PC-3 (cell line): ENCODE measurements around the gene CA4. TPM values are rescaled to one million over a fixed set of nuclear protein-coding genes. Genes with fewer than 3 reads are reported as not detected.

Experiments used
- ATAC-seq: fragments of 200-7000 bp; cut with Tn5 transposase; 2 replicates; pipeline ENCODE4 v1.9.1; 2020; ENCODE audit warnings: mild to moderate bottlenecking, moderate library complexity
- BruUV-seq: library from RNA; stranded (reverse); fragments of 400-500 nt; replicated peaks from 2 replicates; lab custom pipeline; 2021; lab: Mats Ljungman, UMichigan
- CTCF ChIA-PET: fragments of 300-600 bp; sonication (Branson Sonifier 250); formaldehyde crosslinking; loops from one replicate; lab custom pipeline; 2022; ENCODE audit warnings: antibody characterized with exemption; lab: Charles Lee
- POLR2A ChIA-PET: fragments of 300-600 bp; sonication (Branson Sonifier 250); formaldehyde crosslinking; loops from one replicate; lab custom pipeline; 2022; ENCODE audit warnings: antibody characterized with exemption; ENCODE audit not compliant: unreplicated experiment; lab: Charles Lee
- DNase-seq: peaks from one replicate; pipeline ENCODE4 v3.0.0-alpha.2; 2015
- H2AFZ ChIP-seq: fragments of 300-600 bp; sonication (generic); 2 replicates; pipeline ENCODE4 v1.6.0; 2016; ENCODE audit warnings: antibody characterized with exemption, low read length
- H3F3A ChIP-seq: fragments of 300-600 bp; sonication (generic); one replicate; pipeline ENCODE4 v1.6.0; 2017; ENCODE audit warnings: antibody characterized with exemption, low read length, control low read depth, mild to moderate bottlenecking; ENCODE audit not compliant: unreplicated experiment
- H3K27ac ChIP-seq: fragments of 300-600 bp; sonication (generic); 2 replicates; pipeline ENCODE4 v1.5.1; 2016; ENCODE audit warnings: mild to moderate bottlenecking, low read length
- H3K27me3 ChIP-seq: fragments of 300-600 bp; sonication (generic); 2 replicates; pipeline ENCODE4 v1.6.1; 2016; ENCODE audit warnings: low read length, mixed read lengths
- H3K36me3 ChIP-seq: fragments of 300-600 bp; sonication (generic); 2 replicates; pipeline ENCODE4 v1.6.1; 2016; ENCODE audit warnings: low read depth, mixed run types, low read length, mixed read lengths
- H3K4me1 ChIP-seq: fragments of 300-600 bp; sonication (generic); 2 replicates; pipeline ENCODE4 v1.5.1; 2016; ENCODE audit warnings: low read length; ENCODE audit not compliant: insufficient read depth
- H3K4me2 ChIP-seq: fragments of 300-600 bp; sonication (generic); 2 replicates; pipeline ENCODE4 v1.6.0; 2016; ENCODE audit warnings: low read length
- H3K4me3 ChIP-seq: fragments of 300-600 bp; sonication (generic); 2 replicates; pipeline ENCODE4 v1.5.1; 2016; ENCODE audit warnings: mild to moderate bottlenecking, low read length, mixed read lengths
- H3K79me2 ChIP-seq: fragments of 300-600 bp; sonication (generic); 2 replicates; pipeline ENCODE4 v1.6.1; 2017; ENCODE audit warnings: low read length, mixed read lengths
- H3K9ac ChIP-seq: fragments of 300-600 bp; sonication (generic); 2 replicates; pipeline ENCODE4 v1.6.0; 2016; ENCODE audit warnings: mild to moderate bottlenecking, low read length
- H3K9me2 ChIP-seq: fragments of 300-600 bp; sonication (generic); replicated peaks from 2 replicates; pipeline ENCODE4 v1.6.1; 2016; ENCODE audit warnings: mixed run types, low read length, mixed read lengths
- H3K9me3 ChIP-seq: fragments of 300-600 bp; sonication (generic); 2 replicates; pipeline ENCODE4 v1.6.1; 2016; ENCODE audit warnings: low read length, mixed read lengths
- H4K20me1 ChIP-seq: fragments of 300-600 bp; sonication (generic); 2 replicates; pipeline ENCODE4 v1.6.1; 2016; ENCODE audit warnings: low read length, mixed read lengths
- EZH2 ChIP-seq: fragments of 300-600 bp; sonication (generic); IDR thresholded peaks from one replicate; pipeline ENCODE4 v1.6.1; 2017; ENCODE audit warnings: antibody characterized with exemption, mild to moderate bottlenecking, low read length; ENCODE audit not compliant: unreplicated experiment
- EZH2phosphoT487 ChIP-seq: fragments of 300-600 bp; sonication (generic); IDR thresholded peaks from 2 replicates; pipeline ENCODE4 v1.6.1; 2018; ENCODE audit warnings: mild to moderate bottlenecking, antibody characterized with exemption, low read length, borderline replicate concordance
- intact Hi-C: fragments of 100-400 bp; cut with micrococcal nuclease; formaldehyde crosslinking; loops from 2 replicates; pipeline ENCODE4 v1.9.0; 2023
- total RNA-seq: library from RNA; depleted of rRNA; stranded (reverse); fragments of >200 nt; gene quantifications from 2 replicates; pipeline ENCODE4 v1.2.3, GENCODE V29; 2014
- TF ChIP-seq, protein P1 (sequence below): fragments of 300-600 bp; sonication (generic); conservative IDR thresholded peaks from 2 replicates; pipeline ENCODE4 v1.5.1; 2017; ENCODE audit warnings: antibody characterized with exemption, low read depth, mild to moderate bottlenecking, low read length

The CA4 gene
- total RNA-seq, 1 experiment from 2014 or later, result not detected

DNA sequence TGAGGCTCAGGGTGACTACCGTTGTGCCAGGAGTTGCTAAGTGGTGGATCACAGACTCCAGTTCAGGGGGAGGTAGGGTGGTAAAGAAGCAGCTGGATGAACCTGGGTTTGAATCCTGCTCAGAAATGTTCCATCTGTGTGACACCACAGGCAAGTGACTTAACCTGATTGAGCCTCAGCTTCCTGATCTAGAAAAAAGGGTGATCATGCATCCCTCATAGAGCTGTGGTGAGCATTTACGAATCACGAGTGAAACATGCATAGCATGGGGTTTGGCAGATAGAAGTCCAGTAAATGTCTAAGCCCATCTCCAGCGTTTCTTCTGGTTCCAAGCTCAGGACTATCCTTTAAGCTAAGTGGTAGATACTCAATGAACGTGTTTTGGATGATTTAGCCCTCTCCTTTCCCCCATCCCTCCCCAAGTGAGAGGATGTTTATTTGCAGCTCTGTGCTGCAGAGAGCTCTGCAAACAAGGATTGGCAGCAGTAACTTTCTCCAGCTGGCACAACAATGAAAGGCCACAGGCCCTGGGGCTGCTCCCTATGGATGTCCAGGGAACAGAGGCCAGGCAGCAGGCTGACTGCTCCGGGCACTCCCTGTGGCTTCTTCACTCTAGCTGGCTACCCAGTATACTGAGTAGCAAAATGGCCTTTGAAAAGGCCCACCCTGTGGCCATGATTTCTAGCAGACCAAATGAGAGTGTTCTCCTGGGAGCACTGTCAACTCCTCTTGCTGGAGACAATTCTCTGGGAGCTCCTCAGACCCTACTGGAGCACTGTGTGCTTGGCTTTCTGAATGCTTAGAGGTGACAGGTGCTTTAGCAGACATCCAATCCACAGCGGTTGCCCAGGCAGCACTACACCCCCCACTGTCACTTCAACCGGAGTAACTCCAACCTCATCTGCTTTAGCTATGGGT, 21.3 kb downstream of the CA4 start:
- CTCF ChIA-PET, result no interaction called here
- BruUV-seq, result no TSS peak
- H4K20me1 ChIP-seq, result no peaks in the 10 kb centered on the region
- no peaks in the 10 kb centered on the region for H3K36me3 ChIP-seq
- POLR2A ChIA-PET, result no interaction called here
- no peak overlapping the region for H3K4me3 ChIP-seq
- no peaks in the 10 kb centered on the region for H3K27me3 ChIP-seq
- H3F3A ChIP-seq, result no peaks in the 10 kb centered on the region
- no peak overlapping the region for H3K4me2 ChIP-seq
- ATAC-seq (peak; percentile 36), DNase-seq (no peak)
- no peaks in the 10 kb centered on the region for H3K9me3 ChIP-seq
- H2AFZ ChIP-seq, result no peak overlapping the region
- H3K9me2 ChIP-seq, result no peaks in the 10 kb centered on the region
- H3K27ac ChIP-seq, result no peak overlapping the region
- intact Hi-C loops, result no loop called here
- no peaks in the 10 kb centered on the region for H3K79me2 ChIP-seq
- H3K4me1 ChIP-seq, result peaks cover 12% of the 10 kb centered on the region; the same call in 1 of the 2 replicates
- no peak overlapping the region for H3K9ac ChIP-seq
- TF ChIP-seq EZH2phosphoT487, result no peak
- no peak for TF ChIP-seq EZH2
- TF ChIP-seq, protein P1, sequence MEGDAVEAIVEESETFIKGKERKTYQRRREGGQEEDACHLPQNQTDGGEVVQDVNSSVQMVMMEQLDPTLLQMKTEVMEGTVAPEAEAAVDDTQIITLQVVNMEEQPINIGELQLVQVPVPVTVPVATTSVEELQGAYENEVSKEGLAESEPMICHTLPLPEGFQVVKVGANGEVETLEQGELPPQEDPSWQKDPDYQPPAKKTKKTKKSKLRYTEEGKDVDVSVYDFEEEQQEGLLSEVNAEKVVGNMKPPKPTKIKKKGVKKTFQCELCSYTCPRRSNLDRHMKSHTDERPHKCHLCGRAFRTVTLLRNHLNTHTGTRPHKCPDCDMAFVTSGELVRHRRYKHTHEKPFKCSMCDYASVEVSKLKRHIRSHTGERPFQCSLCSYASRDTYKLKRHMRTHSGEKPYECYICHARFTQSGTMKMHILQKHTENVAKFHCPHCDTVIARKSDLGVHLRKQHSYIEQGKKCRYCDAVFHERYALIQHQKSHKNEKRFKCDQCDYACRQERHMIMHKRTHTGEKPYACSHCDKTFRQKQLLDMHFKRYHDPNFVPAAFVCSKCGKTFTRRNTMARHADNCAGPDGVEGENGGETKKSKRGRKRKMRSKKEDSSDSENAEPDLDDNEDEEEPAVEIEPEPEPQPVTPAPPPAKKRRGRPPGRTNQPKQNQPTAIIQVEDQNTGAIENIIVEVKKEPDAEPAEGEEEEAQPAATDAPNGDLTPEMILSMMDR, result no peak

- Histone ChIP-seq H3K9me2 (no peaks in the 10 kb centered on the region), H3K36me3 (no peaks in the 10 kb centered on the region), H4K20me1 (no peaks in the 10 kb centered on the region), H3K4me1 (peaks cover 12% of the 10 kb centered on the region; the same call in 1 of the 2 replicates), H3K4me3 (no peak overlapping the region), H3F3A (no peaks in the 10 kb centered on the region), H2AFZ (no peak overlapping the region), H3K9ac (no peak overlapping the region), H3K27ac (no peak overlapping the region), H3K4me2 (no peak overlapping the region), H3K79me2 (no peaks in the 10 kb centered on the region), H3K9me3 (no peaks in the 10 kb centered on the region), H3K27me3 (no peaks in the 10 kb centered on the region)
- TF ChIP-seq, protein P1, result no peak
- no peak for TF ChIP-seq EZH2
- no peak for TF ChIP-seq EZH2phosphoT487
- no peak for ATAC-seq
- ChIA-PET POLR2A (no interaction called here), CTCF (no interaction called here)
- no TSS peak for BruUV-seq
- no peak for DNase-seq
- intact Hi-C loops, result no loop called here
Observed at GRCh38 chr17:60171753-60172079, 21.9 kb downstream of the CA4 start.

DNA sequence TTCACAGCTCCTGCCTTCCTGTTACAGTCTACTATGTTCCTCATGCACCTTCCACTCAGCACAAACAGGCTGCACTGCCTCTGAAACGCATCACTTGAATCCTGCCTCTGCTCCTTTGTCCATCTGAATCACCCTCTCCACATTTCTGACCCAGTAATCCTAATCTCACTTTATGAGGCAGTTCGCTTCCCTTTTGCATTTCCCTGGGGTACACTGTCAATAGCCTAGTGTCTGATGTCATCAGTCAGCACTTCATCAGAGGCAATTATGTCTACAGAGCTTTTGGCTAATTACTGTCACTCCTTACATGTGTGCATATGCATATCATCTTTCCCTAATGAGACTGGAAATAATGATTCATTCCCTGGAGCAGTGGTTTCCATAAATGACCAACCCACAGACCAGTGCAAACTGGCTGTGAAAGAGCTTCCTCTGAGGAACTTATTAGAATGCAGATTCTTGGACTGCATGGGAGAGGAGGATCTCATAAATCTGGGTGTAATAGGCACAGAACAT, 23.6 kb downstream of the CA4 start:
- DNase-seq, result no peak
- BruUV-seq, result no TSS peak
- POLR2A ChIA-PET, result no interaction called here

More for the DNA sequence above, 23.6 kb downstream of the CA4 start:
- TF ChIP-seq, protein P1, result no peak
- TF ChIP-seq EZH2 (no peak), EZH2phosphoT487 (no peak)
- H3K27ac ChIP-seq, result no peak overlapping the region
- peak; percentile 14 for ATAC-seq
- no peaks in the 10 kb centered on the region for H3K79me2 ChIP-seq
- no peaks in the 10 kb centered on the region for H3K9me2 ChIP-seq
- no peaks in the 10 kb centered on the region for H3K9me3 ChIP-seq
- no peaks in the 10 kb centered on the region for H3F3A ChIP-seq
- CTCF ChIA-PET, result no interaction called here
- H3K4me1 ChIP-seq, result peaks cover 4% of the 10 kb centered on the region; the same call in 1 of the 2 replicates
- H3K9ac ChIP-seq, result no peak overlapping the region
- no peaks in the 10 kb centered on the region for H4K20me1 ChIP-seq
- H3K36me3 ChIP-seq, result no peaks in the 10 kb centered on the region
- no peak overlapping the region for H3K4me2 ChIP-seq
- intact Hi-C loops, result no loop called here
- no peak overlapping the region for H2AFZ ChIP-seq
- no peak overlapping the region for H3K4me3 ChIP-seq
- H3K27me3 ChIP-seq, result no peaks in the 10 kb centered on the region
